ENCODE data around the gene KIF3A.

DNA sequence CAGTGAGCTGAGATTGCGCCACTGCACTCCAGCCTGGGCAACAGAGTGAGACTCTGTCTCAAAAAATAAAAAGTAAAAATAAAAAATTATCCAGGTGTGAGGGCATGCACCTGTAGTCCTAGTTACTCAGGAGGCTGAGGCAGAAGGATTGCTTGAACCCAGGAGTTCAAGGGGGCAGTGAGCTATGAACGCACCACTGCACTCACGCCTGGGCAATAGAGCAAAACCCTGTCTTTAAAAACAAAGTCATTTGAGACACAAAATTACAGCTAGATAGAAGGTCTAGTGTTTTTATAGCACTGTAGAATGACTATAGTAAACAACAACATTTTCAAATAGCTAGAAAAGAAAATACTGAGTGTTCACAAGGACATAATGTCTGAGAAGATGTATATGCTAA is 47.2 kb downstream of the KIF3A start:
- no peak for TF ChIP-seq POLR2A (IDR thresholded peaks at IDR 0.05)
- TF ChIP-seq, protein P1, sequence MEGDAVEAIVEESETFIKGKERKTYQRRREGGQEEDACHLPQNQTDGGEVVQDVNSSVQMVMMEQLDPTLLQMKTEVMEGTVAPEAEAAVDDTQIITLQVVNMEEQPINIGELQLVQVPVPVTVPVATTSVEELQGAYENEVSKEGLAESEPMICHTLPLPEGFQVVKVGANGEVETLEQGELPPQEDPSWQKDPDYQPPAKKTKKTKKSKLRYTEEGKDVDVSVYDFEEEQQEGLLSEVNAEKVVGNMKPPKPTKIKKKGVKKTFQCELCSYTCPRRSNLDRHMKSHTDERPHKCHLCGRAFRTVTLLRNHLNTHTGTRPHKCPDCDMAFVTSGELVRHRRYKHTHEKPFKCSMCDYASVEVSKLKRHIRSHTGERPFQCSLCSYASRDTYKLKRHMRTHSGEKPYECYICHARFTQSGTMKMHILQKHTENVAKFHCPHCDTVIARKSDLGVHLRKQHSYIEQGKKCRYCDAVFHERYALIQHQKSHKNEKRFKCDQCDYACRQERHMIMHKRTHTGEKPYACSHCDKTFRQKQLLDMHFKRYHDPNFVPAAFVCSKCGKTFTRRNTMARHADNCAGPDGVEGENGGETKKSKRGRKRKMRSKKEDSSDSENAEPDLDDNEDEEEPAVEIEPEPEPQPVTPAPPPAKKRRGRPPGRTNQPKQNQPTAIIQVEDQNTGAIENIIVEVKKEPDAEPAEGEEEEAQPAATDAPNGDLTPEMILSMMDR (IDR thresholded peaks at IDR 0.05) = no peak
